GM12892 (cell line): ENCODE data around the gene FAS.

Experiments
- POLR2A ChIP-seq: IDR thresholded peaks from 2 replicates; pipeline ENCODE4 v1.6.1; 2011; ENCODE audit warnings: low read depth, low read length, control low read depth
- POLR2AphosphoS5 ChIP-seq: IDR thresholded peaks from 2 replicates; pipeline ENCODE4 v1.6.1; 2011; ENCODE audit warnings: low read depth, low read length, control low read depth

GRCh38 chr10:88949051-88949450 lies 41.5 kb upstream of the FAS start:
- TF ChIP-seq POLR2AphosphoS5 (no peak), POLR2A (no peak)
